Activated T-cell treated with anti-CD3 and anti-CD28 coated beads, Interleukin-2, amount 50 U/mL, for 48 hours (primary cell): ENCODE results near the gene DLG2.
"Not testable (repeated sequence)": the region's sequence is repeated elsewhere in the genome, so short reads cannot be mapped to it uniquely, and the experiment has no call there.

ENCODE experiments used
- DNase-seq, 2 experiments: peaks; one replicate each; pipeline ENCODE4 v3.0.0-alpha.2; 2020

DLG2 gene

GRCh38 chr11:83801799-83802198 lies 1825.3 kb downstream of the DLG2 start:
- no peak for DNase-seq

- no peak for DNase-seq
Measured at GRCh38 chr11:83793310-83793709, 1833.8 kb downstream of the DLG2 start.

GRCh38 chr11:83791557-83791956 lies 1835.6 kb downstream of the DLG2 start:
- DNase-seq = no peak

- no peak for DNase-seq
Measured at GRCh38 chr11:83785942-83786341, 1841.2 kb downstream of the DLG2 start.

- DNase-seq = no peak
Measured at GRCh38 chr11:83784419-83784818, 1842.7 kb downstream of the DLG2 start.

- DNase-seq = no peak
Measured at GRCh38 chr11:83782329-83782728, 1844.8 kb downstream of the DLG2 start.

GRCh38 chr11:83779876-83780275 lies 1847.3 kb downstream of the DLG2 start:
- no peak for DNase-seq

- DNase-seq = no peak
Measured at GRCh38 chr11:83778596-83778995, 1848.5 kb downstream of the DLG2 start.

GRCh38 chr11:83773950-83774880 lies 1852.9 kb downstream of the DLG2 start:
- DNase-seq = no peak

- DNase-seq = no peak
Measured at GRCh38 chr11:83768489-83768888, 1858.7 kb downstream of the DLG2 start.

GRCh38 chr11:83766932-83767331 lies 1860.2 kb downstream of the DLG2 start:
- no peak for DNase-seq

GRCh38 chr11:83764643-83765042 lies 1862.5 kb downstream of the DLG2 start:
- DNase-seq = no peak

- no peak for DNase-seq
Measured at GRCh38 chr11:83760932-83761331, 1866.2 kb downstream of the DLG2 start.

- DNase-seq = no peak
Measured at GRCh38 chr11:83759148-83759547, 1868.0 kb downstream of the DLG2 start.

GRCh38 chr11:83751041-83751440 lies 1876.1 kb downstream of the DLG2 start:
- no peak for DNase-seq

- DNase-seq = no peak
Measured at GRCh38 chr11:83746921-83747585, 1880.1 kb downstream of the DLG2 start.

- no peak for DNase-seq
Measured at GRCh38 chr11:83744620-83745192, 1882.4 kb downstream of the DLG2 start.

GRCh38 chr11:83736684-83737083 lies 1890.5 kb downstream of the DLG2 start:
- DNase-seq = no peak

- DNase-seq = no peak
Measured at GRCh38 chr11:83734120-83734519, 1893.0 kb downstream of the DLG2 start.

GRCh38 chr11:83731288-83731687 lies 1895.9 kb downstream of the DLG2 start:
- not testable (repeated sequence) for DNase-seq

GRCh38 chr11:83728281-83728680 lies 1898.9 kb downstream of the DLG2 start:
- DNase-seq = no peak

- DNase-seq = no peak
Measured at GRCh38 chr11:83727251-83727650, 1899.9 kb downstream of the DLG2 start.

- DNase-seq = no peak
Measured at GRCh38 chr11:83726316-83726715, 1900.8 kb downstream of the DLG2 start.

- no peak for DNase-seq
Measured at GRCh38 chr11:83725728-83726127, 1901.4 kb downstream of the DLG2 start.
